Measurements from ENCODE around the gene GXYLT2.

Gene GXYLT2, protein sequence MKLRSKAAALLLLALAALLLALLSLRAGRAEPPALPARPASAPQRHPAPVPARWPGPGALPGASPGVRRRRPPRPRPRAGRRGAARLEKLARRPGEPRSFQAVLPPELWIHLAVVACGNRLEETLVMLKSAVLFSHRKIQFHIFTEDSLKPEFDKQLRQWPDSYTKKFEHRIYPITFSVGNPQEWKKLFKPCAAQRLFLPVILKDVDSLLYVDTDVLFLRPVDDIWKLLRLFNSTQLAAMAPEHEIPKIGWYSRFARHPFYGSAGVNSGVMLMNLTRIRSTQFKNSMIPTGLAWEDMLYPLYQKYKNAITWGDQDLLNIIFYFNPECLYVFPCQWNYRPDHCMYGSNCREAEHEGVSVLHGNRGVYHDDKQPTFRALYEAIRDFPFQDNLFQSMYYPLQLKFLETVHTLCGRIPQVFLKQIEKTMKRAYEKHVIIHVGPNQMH

DNA sequence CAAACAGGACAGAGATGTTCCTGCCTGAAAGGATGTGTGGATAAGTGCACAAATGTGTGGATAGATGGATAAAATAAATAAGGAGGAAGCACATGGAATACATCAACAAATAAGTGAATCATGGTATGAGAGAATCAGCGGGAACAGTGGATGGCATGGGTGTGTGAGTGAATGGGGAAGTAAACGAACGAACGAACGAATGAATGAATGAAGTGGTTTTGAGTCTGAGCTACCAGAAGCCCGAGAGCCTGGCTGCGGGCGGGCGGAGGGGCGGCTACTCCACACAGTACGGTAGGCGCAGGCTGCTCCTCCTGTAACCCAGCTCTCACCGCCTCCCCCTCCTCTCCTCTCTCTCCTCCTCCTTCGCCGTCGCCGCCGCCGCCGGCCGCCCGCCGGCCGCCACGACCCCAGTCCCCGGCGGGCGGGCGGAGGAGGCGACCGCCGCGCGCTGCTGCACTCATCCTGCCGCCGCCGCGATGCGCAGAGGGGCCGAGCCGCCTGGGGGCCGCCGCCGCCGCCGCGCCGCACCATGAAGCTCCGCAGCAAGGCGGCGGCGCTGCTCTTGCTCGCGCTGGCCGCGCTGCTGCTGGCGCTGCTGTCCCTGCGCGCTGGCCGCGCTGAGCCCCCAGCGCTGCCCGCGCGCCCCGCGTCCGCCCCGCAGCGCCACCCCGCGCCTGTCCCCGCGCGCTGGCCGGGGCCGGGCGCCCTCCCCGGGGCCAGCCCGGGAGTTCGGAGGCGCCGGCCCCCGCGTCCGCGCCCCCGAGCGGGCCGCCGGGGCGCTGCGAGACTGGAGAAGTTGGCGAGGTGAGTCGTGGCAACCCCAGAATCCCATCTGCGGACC lies at the start of gene GXYLT2:
Gene GXYLT2, plus strand, starts transcription at position 342 of the 841 bp plus-strand sequence. Its CDS starts 188 bp downstream, at position 530.
- no peak for DNase-seq

- no peak for DNase-seq
Measured at GRCh38 chr3:72839057-72839456, 48.8 kb upstream of the GXYLT2 start.

DNA sequence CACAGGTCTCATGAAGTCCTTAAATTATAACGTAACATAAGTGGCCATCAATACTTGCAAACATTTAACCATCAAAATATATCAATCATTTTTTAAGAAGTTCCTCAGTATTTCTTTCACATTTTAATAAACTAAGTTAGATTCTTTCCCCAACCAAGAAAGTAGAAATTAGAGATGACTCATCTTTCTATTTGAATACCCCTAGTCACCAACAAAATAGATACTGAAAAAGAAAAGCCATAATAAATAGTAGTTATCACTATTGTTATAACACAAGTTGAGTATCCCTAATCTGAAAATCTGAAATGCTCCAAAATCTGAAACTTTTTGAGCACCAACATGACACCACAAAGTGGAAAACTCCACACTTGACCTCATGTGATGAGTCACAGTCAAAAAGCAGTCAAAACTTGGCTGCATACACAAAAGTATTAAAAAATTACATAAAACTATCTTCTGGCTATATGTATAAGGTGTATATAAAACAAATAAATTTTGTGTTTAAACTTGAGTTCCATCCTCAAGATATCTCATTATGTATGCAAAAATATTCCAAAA lies 43.3 kb upstream of the GXYLT2 start:
- no peak for DNase-seq

GRCh38 chr3:72846166-72846565 lies 41.7 kb upstream of the GXYLT2 start:
- no peak for DNase-seq

DNA sequence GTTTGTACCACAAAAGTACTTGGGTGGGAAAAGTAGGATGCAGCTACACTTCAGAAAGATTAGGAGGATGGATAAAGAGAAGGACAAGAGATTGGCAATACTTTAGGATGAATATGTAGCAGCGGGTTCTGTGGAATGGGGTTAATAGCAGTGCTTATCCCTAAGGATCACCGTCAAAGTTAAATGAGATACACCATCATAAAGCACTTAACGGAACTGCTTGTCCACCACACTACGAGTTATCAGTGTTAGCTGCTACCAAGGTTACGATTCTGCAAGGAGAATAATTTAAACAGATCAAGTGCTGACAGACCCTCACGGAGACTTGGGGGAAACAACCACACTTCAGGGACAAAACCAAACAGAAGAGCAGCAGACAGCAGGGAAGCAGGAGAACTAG lies 40.6 kb upstream of the GXYLT2 start:
- DNase-seq: no peak

DNA sequence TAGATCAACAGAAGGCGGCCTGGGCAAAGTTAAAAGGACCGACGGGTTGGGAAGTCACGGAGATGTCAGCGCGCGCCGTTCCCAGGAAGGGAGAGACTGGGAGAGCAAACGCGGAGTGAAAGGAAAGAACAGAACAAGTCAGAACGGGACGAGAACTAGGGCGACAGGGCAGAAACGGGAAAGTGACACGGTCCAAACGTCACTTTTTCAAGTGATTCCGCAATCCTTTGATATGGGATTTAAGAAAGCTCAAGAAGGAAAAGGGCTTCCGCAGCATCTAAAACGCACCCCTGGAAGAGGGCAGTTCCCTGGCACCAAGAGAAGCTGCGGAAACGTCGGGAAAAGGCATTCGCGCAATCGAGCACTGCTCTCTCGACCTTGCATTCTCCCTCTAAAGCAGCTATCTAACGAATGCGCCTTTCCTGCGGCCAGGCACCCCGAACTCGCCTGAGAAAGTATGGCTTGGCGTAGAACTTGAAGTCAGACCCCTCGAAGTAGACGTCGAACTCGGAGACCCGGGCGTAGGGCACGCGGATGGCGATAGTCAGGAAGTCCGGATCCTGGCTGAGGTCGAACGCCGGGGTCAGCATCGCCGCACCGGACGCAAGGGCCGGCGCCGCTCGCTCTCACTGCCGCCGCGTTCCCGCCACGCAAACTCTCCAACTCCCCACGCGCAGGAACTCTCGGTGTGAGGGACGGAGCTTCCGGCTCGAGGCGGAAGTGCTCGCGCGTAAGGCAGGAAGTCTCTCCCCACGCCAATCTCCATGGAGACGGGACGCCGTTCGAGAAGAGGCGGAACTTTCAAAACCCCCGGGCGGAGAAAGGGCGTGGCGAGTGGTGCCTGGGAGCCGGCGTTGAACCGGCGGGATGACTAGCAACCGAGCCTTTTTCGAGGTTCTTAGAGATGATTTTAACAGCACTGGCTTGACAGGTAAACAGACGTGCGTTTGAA lies 39.8 kb upstream of the GXYLT2 start, which contains the start of gene SHQ1:
Gene SHQ1, minus strand, starts transcription at position 695 of the 952 bp plus-strand sequence. Its CDS starts 105 bp downstream, at position 590.
- peak; percentile 87 for DNase-seq

- DNase-seq: peak; percentile 8
Measured at GRCh38 chr3:72848703-72849081, 39.2 kb upstream of the GXYLT2 start.

DNA sequence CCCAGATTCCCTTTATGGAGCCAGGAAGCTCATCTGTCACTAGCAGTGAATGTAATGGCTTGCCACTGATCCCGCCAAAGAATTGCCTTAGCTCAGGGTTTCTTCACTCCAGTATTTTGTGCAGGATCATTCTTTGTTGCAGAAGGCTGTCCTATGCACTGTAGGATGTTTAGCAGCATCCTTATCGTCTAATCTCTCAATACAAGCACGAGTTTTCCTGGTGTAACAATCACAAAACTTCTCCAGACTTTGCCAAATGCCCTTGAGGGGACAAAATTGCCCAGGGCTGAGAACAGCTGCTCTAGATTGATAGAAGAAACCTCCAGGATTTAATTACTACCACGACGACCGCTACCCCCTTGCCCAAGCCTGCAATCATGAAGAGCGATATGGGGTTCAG lies 32.8 kb upstream of the GXYLT2 start:
- no peak for DNase-seq

DNA sequence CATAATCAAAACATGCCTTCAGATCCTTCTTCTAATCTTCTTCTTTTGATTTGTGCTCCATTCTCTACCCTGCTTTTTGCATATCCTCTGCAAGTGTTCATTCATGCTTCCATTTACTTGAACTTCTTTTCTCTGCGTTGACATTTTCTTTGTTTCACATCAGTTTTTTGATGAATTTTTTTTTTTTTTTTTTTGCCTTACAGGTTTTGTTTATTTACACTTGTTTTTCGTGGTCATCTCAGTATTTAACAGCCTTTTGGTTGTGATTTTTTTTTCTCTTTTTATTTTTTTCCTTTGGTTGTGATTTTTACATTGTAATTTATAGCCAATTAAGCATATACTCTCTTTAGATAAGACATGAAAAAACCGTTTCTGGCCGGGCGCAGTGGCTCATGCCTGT lies 27.8 kb upstream of the GXYLT2 start:
- no peak for DNase-seq

DNA sequence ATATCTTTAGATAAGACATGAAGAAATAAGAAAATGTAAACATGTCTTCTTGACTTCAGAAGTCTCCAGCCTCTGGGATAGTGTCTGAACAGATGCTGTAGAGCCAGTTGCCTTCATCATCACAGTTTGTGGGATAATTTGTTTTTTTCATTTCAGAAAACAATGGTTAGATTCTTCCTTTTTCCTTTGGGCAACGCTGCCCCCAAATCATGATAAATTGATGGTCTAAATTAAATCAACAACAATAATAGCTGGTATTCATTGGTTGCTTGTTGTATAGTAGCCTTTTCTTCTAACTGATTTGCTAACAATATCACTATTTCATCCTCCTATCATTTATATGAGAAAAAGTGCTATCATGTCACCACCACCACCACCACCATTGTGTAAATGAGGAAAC lies 27.0 kb upstream of the GXYLT2 start:
- no peak for DNase-seq

DNA sequence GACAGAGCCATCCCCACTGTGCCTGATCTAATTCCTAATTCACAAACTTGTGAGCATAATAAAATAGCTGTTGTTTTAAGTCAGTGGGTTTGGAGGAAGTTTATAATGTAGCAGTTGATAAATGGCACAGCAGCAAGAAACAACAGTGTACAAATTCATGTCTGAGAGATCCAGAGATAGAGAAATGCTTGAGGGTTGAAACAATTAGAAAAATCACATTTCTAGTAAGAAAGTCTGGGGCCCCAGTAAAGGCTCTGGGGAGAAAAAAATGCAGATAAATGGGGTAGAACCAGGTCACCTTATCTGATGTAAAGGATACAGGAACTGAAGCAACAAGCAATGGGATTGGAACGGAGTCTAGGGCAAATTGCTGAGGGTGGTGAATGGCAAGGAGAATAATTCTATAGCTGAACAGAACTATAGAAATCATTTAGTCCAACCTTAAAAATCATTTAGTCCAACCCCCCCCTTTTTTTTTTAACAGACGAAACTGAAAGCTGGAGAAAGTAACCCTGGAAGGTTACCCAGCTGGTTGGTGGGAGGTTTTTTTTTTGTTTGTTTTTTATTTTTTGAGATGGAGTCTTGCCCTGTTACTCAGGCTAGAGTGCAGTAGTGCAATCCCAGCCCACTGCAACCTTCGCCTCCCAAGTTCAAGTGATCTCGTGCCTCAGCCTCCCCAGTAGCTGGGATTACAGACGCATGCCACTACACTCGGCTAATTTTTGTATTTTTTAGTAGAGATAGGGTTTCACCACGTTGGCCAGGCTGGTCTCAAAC lies 25.3 kb upstream of the GXYLT2 start:
- DNase-seq: no peak

DNA sequence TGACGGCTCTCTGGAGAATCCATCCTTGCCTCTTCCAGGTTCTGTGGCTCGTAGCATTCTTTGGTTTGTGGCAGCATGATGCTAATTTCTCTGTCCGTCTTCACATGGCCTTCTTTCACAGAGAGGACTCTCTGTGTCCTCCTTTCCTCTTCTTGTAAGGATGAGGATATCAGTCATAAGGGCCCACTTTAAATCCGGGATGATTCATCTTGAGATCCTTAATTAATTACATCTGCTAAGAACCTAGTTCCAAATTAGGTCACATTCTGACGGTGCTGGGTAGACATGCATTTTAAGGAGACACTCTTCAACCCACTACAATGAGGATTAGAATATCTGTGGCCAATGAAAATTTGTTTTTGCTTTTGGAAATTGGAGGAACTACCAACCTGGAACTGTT lies 15.7 kb upstream of the GXYLT2 start:
- no peak for DNase-seq

DNA sequence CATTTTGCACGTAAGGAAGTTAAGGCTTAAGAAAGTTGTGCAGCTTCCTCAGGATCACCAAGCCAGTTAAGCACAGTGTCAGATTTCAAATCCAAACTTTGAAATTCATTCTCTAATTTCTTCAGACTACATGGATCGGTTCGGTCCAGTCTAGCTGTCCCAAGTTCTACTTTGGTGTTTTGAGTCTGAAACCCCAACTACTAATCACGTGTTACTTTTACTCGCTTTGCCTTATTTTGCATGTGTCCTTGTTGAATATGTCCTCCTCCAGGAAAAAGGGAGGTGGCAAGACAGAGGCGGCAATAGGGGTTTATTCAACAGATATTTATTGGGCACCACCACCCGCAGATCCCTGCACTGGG lies 522 bp upstream of the GXYLT2 start:
- no peak for DNase-seq

- DNase-seq: no peak
Measured at GRCh38 chr3:72888546-72889309, 882 bp downstream of the GXYLT2 start.

GRCh38 chr3:72889310-72890165 lies 1.7 kb downstream of the GXYLT2 start:
- DNase-seq: no peak

DNA sequence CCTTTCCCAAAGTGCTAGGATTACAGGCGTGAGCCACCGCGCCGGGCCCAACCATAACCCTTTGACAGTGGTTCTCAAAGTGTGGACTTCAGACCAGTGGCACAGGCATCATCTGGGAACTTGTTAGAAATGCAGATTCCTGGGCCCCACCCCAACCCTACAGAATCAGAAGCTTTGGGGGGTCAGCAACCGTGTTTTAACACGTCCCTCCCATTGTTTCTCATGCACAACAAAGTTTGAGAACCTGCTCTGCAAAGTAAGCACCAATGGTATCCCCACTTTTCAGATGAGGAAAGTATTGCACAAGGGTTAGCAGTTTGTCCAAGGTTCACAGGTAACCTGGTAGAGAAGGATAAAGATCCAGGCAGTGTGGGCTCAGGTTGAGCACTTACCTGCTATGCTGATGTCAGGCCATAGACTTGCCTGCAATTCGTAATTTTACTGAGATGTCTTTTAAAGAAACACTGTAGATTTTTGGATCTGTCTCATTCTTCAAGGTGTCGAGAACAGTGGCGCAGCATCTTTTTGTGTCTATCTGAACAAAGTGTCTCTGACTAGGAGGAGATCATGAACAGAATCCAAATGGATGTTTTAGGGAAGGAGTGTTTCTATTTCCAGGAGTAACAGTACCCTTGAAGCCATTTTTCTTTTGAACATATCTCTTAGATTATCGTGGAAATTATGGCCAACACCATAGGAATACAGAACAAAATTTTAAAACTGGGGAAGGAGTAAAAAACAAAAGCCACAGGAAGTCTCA lies 2.5 kb downstream of the GXYLT2 start:
- no peak for DNase-seq

DNA sequence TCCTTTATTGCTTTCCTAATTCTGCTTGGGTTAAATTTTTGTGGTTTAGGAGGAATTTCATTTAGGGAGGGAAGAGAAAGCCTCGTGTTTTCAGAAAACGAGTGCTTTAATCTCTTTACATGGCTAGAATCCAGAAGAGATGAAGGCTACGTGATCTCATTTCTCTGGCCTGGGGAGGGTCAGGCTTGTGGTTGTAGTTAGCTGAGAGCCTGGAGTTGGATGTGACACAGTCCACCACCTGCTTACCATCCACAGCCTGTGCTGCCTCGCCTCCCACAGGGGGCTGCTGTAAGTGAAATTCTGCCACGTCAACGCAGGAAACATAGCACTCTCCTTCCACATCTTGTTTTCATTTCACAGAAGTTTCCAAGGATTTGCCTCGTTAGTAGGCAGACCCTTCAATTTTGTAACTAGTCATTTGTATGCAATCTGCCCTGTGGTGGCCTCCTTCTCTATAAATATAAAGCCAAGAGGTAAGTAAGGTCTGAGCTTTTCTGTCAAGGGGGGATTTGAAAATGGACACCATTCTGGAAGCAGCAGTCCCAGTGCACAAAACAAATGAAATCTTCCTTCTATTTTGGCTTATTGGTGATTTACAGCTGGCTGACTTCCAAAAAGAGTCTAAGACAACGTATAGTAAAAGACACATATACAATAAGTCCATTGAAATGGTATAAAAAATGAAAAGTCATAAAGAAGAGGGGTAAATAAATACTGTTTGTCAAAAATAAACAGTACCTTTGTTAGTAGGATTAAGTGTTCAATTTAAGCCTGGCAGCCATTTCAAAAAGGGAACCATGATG lies 3.4 kb downstream of the GXYLT2 start:
- DNase-seq: no peak

- DNase-seq: no peak
Measured at GRCh38 chr3:72892081-72892775, 4.4 kb downstream of the GXYLT2 start.

Data from NK-92 treated with Interleukin-12 subunit alpha and Interleukin-12 subunit beta, amount 100 ng/mL, for 24 hours (cell line).